Liver (tissue), 3 donors: ENCODE data around the gene FITM2.
"Not testable (repeated sequence)": the region's sequence is repeated elsewhere in the genome, so short reads cannot be mapped to it uniquely, and the experiment has no call there.

ENCODE experiments used
- ATF3 ChIP-seq: IDR thresholded peaks from 2 replicates; pipeline ENCODE4 v1.6.1; 2016; ENCODE audit warnings: antibody characterized with exemption
- EGR1 ChIP-seq, 2 donors: IDR thresholded peaks; 2 replicates each; pipeline ENCODE4 v1.6.1; 2016 to 2018; ENCODE audit warnings: antibody characterized with exemption in 2 of 2, low read depth in 2 of 2
- FOXA1 ChIP-seq: IDR thresholded peaks from 2 replicates; pipeline ENCODE4 v1.6.1; 2016; ENCODE audit warnings: antibody characterized with exemption
- GABPA ChIP-seq, 2 donors: IDR thresholded peaks in 1 of 2; conservative IDR thresholded peaks in 1 of 2; 2 replicates each; pipeline ENCODE4 v1.6.1; 2016; ENCODE audit warnings: antibody characterized with exemption in 2 of 2, mild to moderate bottlenecking in 1 of 2, moderate library complexity in 1 of 2
- HNF4G ChIP-seq: IDR thresholded peaks from 2 replicates; pipeline ENCODE4 v1.6.1; 2016; ENCODE audit warnings: antibody characterized with exemption
- JUND ChIP-seq, 2 donors: IDR thresholded peaks; 2 replicates each; pipeline ENCODE4 v1.6.1; 2016; ENCODE audit warnings: antibody characterized with exemption in 2 of 2
- RAD21 ChIP-seq, 2 donors: IDR thresholded peaks; 2 replicates each; pipeline ENCODE4 v1.6.1; 2016; ENCODE audit warnings: antibody characterized with exemption in 2 of 2, mild to moderate bottlenecking in 2 of 2
- REST ChIP-seq: IDR thresholded peaks from 2 replicates; pipeline ENCODE4 v1.6.1; 2016; ENCODE audit warnings: antibody characterized with exemption, mild to moderate bottlenecking
- RXRA ChIP-seq, 2 donors: IDR thresholded peaks; 2 replicates each; pipeline ENCODE4 v1.6.1; 2017 to 2018; ENCODE audit warnings: antibody characterized with exemption in 2 of 2, mild to moderate bottlenecking in 1 of 2
- TAF1 ChIP-seq: conservative IDR thresholded peaks from 2 replicates; pipeline ENCODE4 v1.6.1; 2016; ENCODE audit warnings: antibody characterized with exemption, mild to moderate bottlenecking
- YY1 ChIP-seq: IDR thresholded peaks from 2 replicates; pipeline ENCODE4 v1.6.1; 2016; ENCODE audit warnings: antibody characterized with exemption, mild to moderate bottlenecking
- TF ChIP-seq, protein P1 (sequence below): fragments of 150-350 bp; IDR thresholded peaks from 2 replicates; pipeline ENCODE4 v1.5.1; 2017; ENCODE audit warnings: improper control_type of control experiment, low read depth, low read length; ENCODE audit not compliant: missing input control
- TF ChIP-seq, protein P2 (sequence below): IDR thresholded peaks from 2 replicates; pipeline ENCODE4 v1.6.1; 2016; ENCODE audit warnings: antibody characterized with exemption
- TF ChIP-seq, protein P3 (sequence below): IDR thresholded peaks from 2 replicates; pipeline ENCODE4 v1.6.1; 2016; ENCODE audit warnings: antibody characterized with exemption
- donor health status: healthy.
- donor health status: healthy.

DNA sequence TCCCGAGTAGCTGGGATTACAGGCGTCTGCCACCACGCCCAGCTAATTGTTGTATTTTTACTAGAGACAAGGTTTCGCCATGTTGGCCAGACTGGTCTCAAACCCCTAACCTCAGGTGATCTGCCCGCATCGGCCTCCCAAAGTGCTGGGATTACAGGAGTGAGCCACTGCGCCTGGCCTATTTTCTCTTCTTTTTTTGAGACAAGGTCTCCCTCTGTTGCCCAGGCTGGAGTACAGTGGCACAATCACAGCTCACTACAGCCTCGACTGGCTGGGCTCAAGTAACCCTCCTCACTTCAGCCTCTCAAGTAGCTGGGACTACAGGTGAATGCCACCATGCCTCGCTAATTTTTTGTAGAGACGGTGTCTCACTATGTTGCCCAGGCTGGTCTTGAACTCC, 34.9 kb upstream of the FITM2 start:
- TF ChIP-seq, protein P1, sequence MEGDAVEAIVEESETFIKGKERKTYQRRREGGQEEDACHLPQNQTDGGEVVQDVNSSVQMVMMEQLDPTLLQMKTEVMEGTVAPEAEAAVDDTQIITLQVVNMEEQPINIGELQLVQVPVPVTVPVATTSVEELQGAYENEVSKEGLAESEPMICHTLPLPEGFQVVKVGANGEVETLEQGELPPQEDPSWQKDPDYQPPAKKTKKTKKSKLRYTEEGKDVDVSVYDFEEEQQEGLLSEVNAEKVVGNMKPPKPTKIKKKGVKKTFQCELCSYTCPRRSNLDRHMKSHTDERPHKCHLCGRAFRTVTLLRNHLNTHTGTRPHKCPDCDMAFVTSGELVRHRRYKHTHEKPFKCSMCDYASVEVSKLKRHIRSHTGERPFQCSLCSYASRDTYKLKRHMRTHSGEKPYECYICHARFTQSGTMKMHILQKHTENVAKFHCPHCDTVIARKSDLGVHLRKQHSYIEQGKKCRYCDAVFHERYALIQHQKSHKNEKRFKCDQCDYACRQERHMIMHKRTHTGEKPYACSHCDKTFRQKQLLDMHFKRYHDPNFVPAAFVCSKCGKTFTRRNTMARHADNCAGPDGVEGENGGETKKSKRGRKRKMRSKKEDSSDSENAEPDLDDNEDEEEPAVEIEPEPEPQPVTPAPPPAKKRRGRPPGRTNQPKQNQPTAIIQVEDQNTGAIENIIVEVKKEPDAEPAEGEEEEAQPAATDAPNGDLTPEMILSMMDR = not testable (repeated sequence)
- not testable (repeated sequence) for TF ChIP-seq JUND (IDR thresholded peaks at IDR 0.05); REST; TAF1; ATF3; YY1; HNF4G; RXRA (IDR thresholded peaks at IDR 0.05); GABPA (IDR thresholded peaks at IDR 0.05 in 1 of 2, conservative IDR thresholded peaks at IDR 0.05 in 1 of 2); EGR1 (IDR thresholded peaks at IDR 0.05; ENCODE audit: low read depth in 2 of 2); FOXA1; RAD21 (IDR thresholded peaks at IDR 0.05)
- TF ChIP-seq, protein P2, sequence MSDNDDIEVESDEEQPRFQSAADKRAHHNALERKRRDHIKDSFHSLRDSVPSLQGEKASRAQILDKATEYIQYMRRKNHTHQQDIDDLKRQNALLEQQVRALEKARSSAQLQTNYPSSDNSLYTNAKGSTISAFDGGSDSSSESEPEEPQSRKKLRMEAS = not testable (repeated sequence)
- TF ChIP-seq, protein P3, sequence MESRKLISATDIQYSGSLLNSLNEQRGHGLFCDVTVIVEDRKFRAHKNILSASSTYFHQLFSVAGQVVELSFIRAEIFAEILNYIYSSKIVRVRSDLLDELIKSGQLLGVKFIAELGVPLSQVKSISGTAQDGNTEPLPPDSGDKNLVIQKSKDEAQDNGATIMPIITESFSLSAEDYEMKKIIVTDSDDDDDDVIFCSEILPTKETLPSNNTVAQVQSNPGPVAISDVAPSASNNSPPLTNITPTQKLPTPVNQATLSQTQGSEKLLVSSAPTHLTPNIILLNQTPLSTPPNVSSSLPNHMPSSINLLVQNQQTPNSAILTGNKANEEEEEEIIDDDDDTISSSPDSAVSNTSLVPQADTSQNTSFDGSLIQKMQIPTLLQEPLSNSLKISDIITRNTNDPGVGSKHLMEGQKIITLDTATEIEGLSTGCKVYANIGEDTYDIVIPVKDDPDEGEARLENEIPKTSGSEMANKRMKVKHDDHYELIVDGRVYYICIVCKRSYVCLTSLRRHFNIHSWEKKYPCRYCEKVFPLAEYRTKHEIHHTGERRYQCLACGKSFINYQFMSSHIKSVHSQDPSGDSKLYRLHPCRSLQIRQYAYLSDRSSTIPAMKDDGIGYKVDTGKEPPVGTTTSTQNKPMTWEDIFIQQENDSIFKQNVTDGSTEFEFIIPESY = not testable (repeated sequence)
